Heart left ventricle (tissue), 16 donors: Measurements from ENCODE around the gene ZNF132. TPM values are rescaled to one million over a fixed set of nuclear protein-coding genes. Genes with fewer than 3 reads are reported as not detected.
A peak's percentile ranks its signal among the peaks of the same experiment; 100 is the strongest.
"Not testable (repeated sequence)": the region's sequence is repeated elsewhere in the genome, so short reads cannot be mapped to it uniquely, and the experiment has no call there.

ENCODE experiments used
- ATAC-seq, 4 donors: fragments of 200-7000 bp; cut with Tn5 transposase; one replicate each; pipeline ENCODE4 v1.9.1; 2020 to 2022; ENCODE audit warnings: moderate library complexity in 4 of 4, mild to moderate bottlenecking in 3 of 4, moderate number of reproducible peaks in 1 of 4
- DNase-seq, 5 donors: peaks; one replicate each; pipeline ENCODE4 v3.0.0-alpha.2; 2020
- H3K27ac ChIP-seq, 12 donors: fragments of 200-600 bp; sonication (generic) in 4 of 12; one replicate each; pipeline versions ENCODE4 v1.5.0 to v1.8.0; 2016 to 2022; ENCODE audit warnings: mild to moderate bottlenecking in 2 of 12
- H3K27me3 ChIP-seq, 9 donors: fragments of 200-600 bp; sonication (generic) in 2 of 9; one replicate each; pipeline versions ENCODE4 v1.5.1 to v1.8.0; 2016 to 2022; ENCODE audit warnings: mild to moderate bottlenecking in 3 of 9
- H3K36me3 ChIP-seq, 9 donors: fragments of 200-600 bp; sonication (generic) in 2 of 9; one replicate each; pipeline versions ENCODE4 v1.5.0 to v1.8.0; 2018 to 2022; ENCODE audit warnings: mild to moderate bottlenecking in 2 of 9
- H3K4me1 ChIP-seq, 12 donors: fragments of 200-600 bp; sonication (generic) in 4 of 12; one replicate each; pipeline versions ENCODE4 v1.5.0 to v1.8.0; 2016 to 2022; ENCODE audit warnings: mild to moderate bottlenecking in 3 of 12
- H3K4me3 ChIP-seq, 12 donors: fragments of 200-600 bp; sonication (generic) in 4 of 12; one replicate each; pipeline versions ENCODE4 v1.5.0 to v1.8.0; 2017 to 2022; ENCODE audit warnings: mild to moderate bottlenecking in 9 of 12, moderate library complexity in 4 of 12
- H3K9me3 ChIP-seq, 12 donors: fragments of 200-600 bp; sonication (generic) in 4 of 12; one replicate each; pipeline versions ENCODE4 v1.5.0 to v1.8.0; 2016 to 2022; ENCODE audit warnings: mild to moderate bottlenecking in 1 of 12
- POLR2A ChIP-seq, 2 donors: fragments of 450-650 bp; IDR thresholded peaks; one replicate each; pipeline ENCODE4 v1.6.1; 2017; ENCODE audit warnings: antibody characterized with exemption in 2 of 2, mild to moderate bottlenecking in 2 of 2, moderate library complexity in 2 of 2
- WGBS, 4 donors: extraction: QIAGEN DNeasy Blood & Tissue Kit in 2 of 4; methylation state at CpG; one replicate each; pipeline versions ENCODE4 v1.1.5 to v1.1.7; 2013 to 2018; 5-methylcytosine and 5-hydroxymethylcytosine counted together
- intact Hi-C, 10 donors: fragments of 100-400 bp; cut with DNase I; formaldehyde crosslinking; loops; one replicate each; pipeline versions ENCODE4 v1.11.1 to v1.14.2; 2022
- polyA plus RNA-seq, 2 donors: library from polyadenylated mRNA; stranded (reverse); fragments of 200-250 nt; gene quantifications; one replicate each; pipeline ENCODE4 v1.2.3, GENCODE V29; 2013
- total RNA-seq, 9 donors: library from RNA; depleted of rRNA in 2 of 9; stranded (reverse); fragments of >200 nt in 2 of 9; fragmentation: NEBNext Ultra II Directional in 3 of 9; extraction: Animal tissue kit (Norgen Biotek cat#: 25700) in 3 of 9; gene quantifications; one replicate each; pipeline versions ENCODE4 v1.1.0 to v1.2.4, GENCODE V29; 2016 to 2023
- TF ChIP-seq, protein P1 (sequence below), 12 donors: fragments of 200-600 bp; sonication (generic) in 4 of 12; IDR thresholded peaks; one replicate each; pipeline versions ENCODE4 v1.5.0 to v1.8.0; 2018 to 2022; ENCODE audit warnings: antibody characterized with exemption in 12 of 12, mild to moderate bottlenecking in 5 of 12
- donor health status: ischemic (EF 13 %, LVEDD 7.1; RV severe dilation, severe dysfunction).
- donor health status: healthy with polysubstance abuse.
- donor health status: DM: no; HTN: yes; CAD: no.
- donor health status: DM: no; HTN: no; CAD: no.
- donor health status: ischemic (EF 25% LVEDD 6.9; RV normal size, moderate dysfunction).
- donor health status: ischemic (EF 25% LVEDD 5.7; RV mildly dilated, moderate dysfunction).
- donor health status: healthy.
- donor health status: DM: yes; HTN: yes; CAD: no.
- donor health status: ischemic (EF 35%, LVEDD 5.7; RV mildly dilated, moderate dysfunction).
- donor health status: nonischemic (EF 11% LVEDD 7.7; RV severe dilation, severe dysfunction).
- donor health status: DM: yes; HTN: yes; CAD: no.
- donor health status: PGD.
- donor health status: ischemic (EF 29% LVEDD 5.4; RV normal size, mild dysfunction).
- donor health status: nonischemic (EF 23%, LVEDD 6.1; RV moderate dilation, normal function).

The ZNF132 gene
- total and polyA plus RNA-seq, 11 donors, result 1.7 to 6.7 (median 5.1) TPM

DNA sequence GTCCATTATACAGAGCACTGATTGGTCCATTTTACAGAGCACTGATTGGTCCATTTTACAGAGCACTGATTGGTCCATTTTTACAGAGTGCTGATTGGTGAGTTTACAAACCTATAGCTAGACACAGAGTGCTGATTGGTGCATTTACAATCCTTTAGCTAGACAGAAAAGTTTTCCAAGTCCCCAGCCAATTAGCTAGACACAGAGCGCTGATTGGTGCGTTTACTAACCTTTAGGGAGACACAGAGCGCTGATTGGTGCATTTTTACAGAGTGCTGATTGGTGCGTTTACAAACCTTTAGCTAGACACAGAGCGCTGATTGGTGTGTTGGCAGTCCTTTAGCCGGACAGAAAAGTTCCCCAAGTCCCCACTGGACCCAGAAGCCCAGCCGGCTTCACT, 3.0 kb upstream of the ZNF132 start:
- WGBS, 4 donors, result 87 to 92% (median 89%) methylated on average over 5 to 7 of the region's 7 CpGs
- H3K27me3 ChIP-seq, ATAC-seq, DNase-seq, H3K27ac ChIP-seq, intact Hi-C loops, H3K36me3 ChIP-seq, H3K4me3 ChIP-seq: not testable (repeated sequence)
- H3K9me3 ChIP-seq, result peaks cover 0 to 11% (median 1%) of the 10 kb centered on the region in 12 donors
- peaks cover 0 to 21% (median 16%) of the 10 kb centered on the region in 12 donors for H3K4me1 ChIP-seq

GRCh38 chr19:58440556-58440955, 603 bp upstream of the ZNF132 start:
- Histone ChIP-seq H3K27ac (peak overlapping the region; percentile 2 to 91 (median 76)), H3K36me3 (peaks cover 0 to 26% (median 17%) of the 10 kb centered on the region in 9 donors), H3K9me3 (peaks cover 0 to 35% (median 25%) of the 10 kb centered on the region in 12 donors), H3K4me3 (peak overlapping the region; percentile 35 to 86 (median 72)), H3K4me1 (peaks cover 0 to 21% (median 16%) of the 10 kb centered on the region in 12 donors), H3K27me3 (no peaks in the 10 kb centered on the region)
- DNase-seq (peak in 1 of 5 donors; percentile 60), ATAC-seq (peak in 3 of 4 donors; percentile 1 to 11 (median 6))
- intact Hi-C loops, result loop anchor here in 3 of 10 donors (1.0 to 2.0 kb wide), 3 partner anchors 11 to 60 kb away; partner anchors contain the start of genes ZNF324B (in 2 of the 3) and ZNF837 (in 1 of the 3)
- 11 to 25% (median 16%) methylated on average over 19 to 31 of the region's 31 CpGs for WGBS, 4 donors
- TF ChIP-seq, protein P1, sequence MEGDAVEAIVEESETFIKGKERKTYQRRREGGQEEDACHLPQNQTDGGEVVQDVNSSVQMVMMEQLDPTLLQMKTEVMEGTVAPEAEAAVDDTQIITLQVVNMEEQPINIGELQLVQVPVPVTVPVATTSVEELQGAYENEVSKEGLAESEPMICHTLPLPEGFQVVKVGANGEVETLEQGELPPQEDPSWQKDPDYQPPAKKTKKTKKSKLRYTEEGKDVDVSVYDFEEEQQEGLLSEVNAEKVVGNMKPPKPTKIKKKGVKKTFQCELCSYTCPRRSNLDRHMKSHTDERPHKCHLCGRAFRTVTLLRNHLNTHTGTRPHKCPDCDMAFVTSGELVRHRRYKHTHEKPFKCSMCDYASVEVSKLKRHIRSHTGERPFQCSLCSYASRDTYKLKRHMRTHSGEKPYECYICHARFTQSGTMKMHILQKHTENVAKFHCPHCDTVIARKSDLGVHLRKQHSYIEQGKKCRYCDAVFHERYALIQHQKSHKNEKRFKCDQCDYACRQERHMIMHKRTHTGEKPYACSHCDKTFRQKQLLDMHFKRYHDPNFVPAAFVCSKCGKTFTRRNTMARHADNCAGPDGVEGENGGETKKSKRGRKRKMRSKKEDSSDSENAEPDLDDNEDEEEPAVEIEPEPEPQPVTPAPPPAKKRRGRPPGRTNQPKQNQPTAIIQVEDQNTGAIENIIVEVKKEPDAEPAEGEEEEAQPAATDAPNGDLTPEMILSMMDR (IDR thresholded peaks at IDR 0.05), result no peak
- TF ChIP-seq POLR2A (IDR thresholded peaks at IDR 0.05), result no peak

DNA sequence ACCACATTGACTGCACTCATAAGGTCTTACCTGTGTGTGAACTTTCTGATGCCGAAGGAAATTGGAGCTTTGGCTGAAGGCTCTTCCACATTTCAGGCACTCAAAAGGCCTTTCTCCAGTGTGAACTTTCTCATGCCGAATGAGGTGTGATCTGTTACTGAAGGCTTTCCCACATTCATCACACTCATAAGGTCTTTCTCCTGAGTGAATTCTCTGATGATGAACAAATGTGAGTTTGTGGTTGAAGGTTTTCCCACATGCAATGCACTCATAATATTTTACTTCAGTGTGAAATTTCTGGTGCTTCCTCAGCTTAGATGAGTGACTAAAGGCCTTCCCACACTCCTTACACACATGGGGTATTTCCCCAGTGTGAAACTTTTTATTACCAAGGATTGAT, 5.7 kb downstream of the ZNF132 start:
- H3K27ac ChIP-seq, result no peak overlapping the region
- H3K4me1 ChIP-seq, result peaks cover 0 to 6% (median 5%) of the 10 kb centered on the region in 12 donors
- peaks cover 15 to 64% (median 41%) of the 10 kb centered on the region in 9 donors for H3K36me3 ChIP-seq
- ATAC-seq (no peak), DNase-seq (no peak)
- peaks cover 18 to 98% (median 89%) of the 10 kb centered on the region in 12 donors for H3K9me3 ChIP-seq
- TF ChIP-seq, protein P1 (IDR thresholded peaks at IDR 0.05), result no peak
- no peak for TF ChIP-seq POLR2A (IDR thresholded peaks at IDR 0.05)
- H3K27me3 ChIP-seq, result no peaks in the 10 kb centered on the region
- no peak overlapping the region for H3K4me3 ChIP-seq
- intact Hi-C loops, result no loop called here
- whole genome bisulfite sequencing, 4 donors, result 93 to 100% (median 99%) methylated on average over 2 of the region's 2 CpGs

- H3K4me3 ChIP-seq, result no peak overlapping the region
- ATAC-seq, result peak in 1 of 4 donors; percentile 24
- H3K36me3 ChIP-seq, result peaks cover 11 to 32% (median 16%) of the 10 kb centered on the region in 9 donors
- intact Hi-C loops, result no loop called here
- no peaks in the 10 kb centered on the region for H3K27me3 ChIP-seq
- DNase-seq, result no peak
- no peaks in the 10 kb centered on the region for H3K4me1 ChIP-seq
- no peak for TF ChIP-seq POLR2A (IDR thresholded peaks at IDR 0.05)
- TF ChIP-seq, protein P1 (IDR thresholded peaks at IDR 0.05), result no peak
- H3K27ac ChIP-seq, result no peak overlapping the region
- H3K9me3 ChIP-seq, result peaks cover 12 to 91% (median 69%) of the 10 kb centered on the region in 12 donors
Observed at GRCh38 chr19:58429745-58430144, 10.2 kb downstream of the ZNF132 start.

GRCh38 chr19:58428617-58429016, 11.3 kb downstream of the ZNF132 start:
- H3K4me1 ChIP-seq, result no peaks in the 10 kb centered on the region
- H3K4me3 ChIP-seq, result no peak overlapping the region
- DNase-seq (no peak), ATAC-seq (no peak)
- intact Hi-C loops, result no loop called here
- TF ChIP-seq POLR2A (IDR thresholded peaks at IDR 0.05), result no peak
- TF ChIP-seq, protein P1 (IDR thresholded peaks at IDR 0.05), result no peak
- no peak overlapping the region for H3K27ac ChIP-seq
- H3K9me3 ChIP-seq, result peaks cover 4 to 80% (median 57%) of the 10 kb centered on the region in 12 donors
- peaks cover 0 to 21% (median 5%) of the 10 kb centered on the region in 9 donors for H3K36me3 ChIP-seq
- WGBS, 4 donors, result 63 to 83% (median 74%) methylated on average over 1 of the region's 1 CpG
- H3K27me3 ChIP-seq, result no peaks in the 10 kb centered on the region
